ENCODE data around the gene NLRC5.

NLRC5 gene

GRCh38 chr16:57008440-57008839, 19.1 kb downstream of the NLRC5 start:
- H2AFZ ChIP-seq (ENCODE audit: low read depth, low read length, severe bottlenecking) = no peak overlapping the region
- H4K20me1 ChIP-seq (ENCODE audit: low read depth, low read length) = no peaks in the 10 kb centered on the region
- no peak overlapping the region for H3K4me2 ChIP-seq (ENCODE audit: low read depth, low read length, poor library complexity, severe bottlenecking)
- H3K27me3 ChIP-seq (ENCODE audit: low read length) = no peaks in the 10 kb centered on the region
- H3K36me3 ChIP-seq (ENCODE audit: low read length) = no peaks in the 10 kb centered on the region
- no peaks in the 10 kb centered on the region for H3F3A ChIP-seq (ENCODE audit: insufficient read depth)
- no peak for TF ChIP-seq EZH2phosphoT487 (conservative IDR thresholded peaks at IDR 0.05; ENCODE audit: low read length)
- H3K9me3 ChIP-seq (ENCODE audit: insufficient read depth, low read length) = no peaks in the 10 kb centered on the region
- no peak overlapping the region for H3K27ac ChIP-seq (ENCODE audit: low read depth, low read length)
- no peaks in the 10 kb centered on the region for H3K9me2 ChIP-seq (replicated peaks; ENCODE audit: insufficient read depth, low read length)
- no peak overlapping the region for H3K9ac ChIP-seq (ENCODE audit: low read length)
- no peak overlapping the region for H3K4me3 ChIP-seq (ENCODE audit: insufficient read depth, low read length, poor library complexity, severe bottlenecking)
- no peaks in the 10 kb centered on the region for H3K79me2 ChIP-seq (ENCODE audit: insufficient read depth, low read length)

GRCh38 chr16:57009643-57010170, 20.4 kb downstream of the NLRC5 start:
- no peak overlapping the region for H3K27ac ChIP-seq (ENCODE audit: low read depth, low read length)
- no peaks in the 10 kb centered on the region for H3K79me2 ChIP-seq (ENCODE audit: insufficient read depth, low read length)

GRCh38 chr16:57012353-57012752, 23.0 kb downstream of the NLRC5 start:
- Histone ChIP-seq H3K9me2 (replicated peaks; ENCODE audit: insufficient read depth, low read length) (no peaks in the 10 kb centered on the region), H3F3A (ENCODE audit: insufficient read depth) (no peaks in the 10 kb centered on the region), H3K4me3 (ENCODE audit: insufficient read depth, low read length, poor library complexity, severe bottlenecking) (no peak overlapping the region), H2AFZ (ENCODE audit: low read depth, low read length, severe bottlenecking) (no peak overlapping the region), H4K20me1 (ENCODE audit: low read depth, low read length) (no peaks in the 10 kb centered on the region), H3K9ac (ENCODE audit: low read length) (no peak overlapping the region), H3K36me3 (ENCODE audit: low read length) (no peaks in the 10 kb centered on the region), H3K27ac (ENCODE audit: low read depth, low read length) (no peak overlapping the region), H3K4me2 (ENCODE audit: low read depth, low read length, poor library complexity, severe bottlenecking) (no peak overlapping the region), H3K79me2 (ENCODE audit: insufficient read depth, low read length) (no peaks in the 10 kb centered on the region), H3K27me3 (ENCODE audit: low read length) (no peaks in the 10 kb centered on the region), H3K9me3 (ENCODE audit: insufficient read depth, low read length) (no peaks in the 10 kb centered on the region)
- no peak for TF ChIP-seq CTCF (IDR thresholded peaks at IDR 0.05; ENCODE audit: insufficient read depth, low read length, poor library complexity, severe bottlenecking)
- TF ChIP-seq EZH2phosphoT487 (conservative IDR thresholded peaks at IDR 0.05; ENCODE audit: low read length) = no peak

More at GRCh38 chr16:57009643-57010170, 20.4 kb downstream of the NLRC5 start:
- Histone ChIP-seq H3K4me2 (ENCODE audit: low read depth, low read length, poor library complexity, severe bottlenecking) (no peak overlapping the region), H3K27me3 (ENCODE audit: low read length) (no peaks in the 10 kb centered on the region), H3K9ac (ENCODE audit: low read length) (no peak overlapping the region), H3K4me3 (ENCODE audit: insufficient read depth, low read length, poor library complexity, severe bottlenecking) (no peak overlapping the region), H3K36me3 (ENCODE audit: low read length) (no peaks in the 10 kb centered on the region), H3K9me2 (replicated peaks; ENCODE audit: insufficient read depth, low read length) (no peaks in the 10 kb centered on the region), H3F3A (ENCODE audit: insufficient read depth) (no peaks in the 10 kb centered on the region), H2AFZ (ENCODE audit: low read depth, low read length, severe bottlenecking) (no peak overlapping the region), H3K9me3 (ENCODE audit: insufficient read depth, low read length) (no peaks in the 10 kb centered on the region), H4K20me1 (ENCODE audit: low read depth, low read length) (no peaks in the 10 kb centered on the region)
- TF ChIP-seq EZH2phosphoT487 (conservative IDR thresholded peaks at IDR 0.05; ENCODE audit: low read length) = no peak
- TF ChIP-seq CTCF (IDR thresholded peaks at IDR 0.05; ENCODE audit: insufficient read depth, low read length, poor library complexity, severe bottlenecking) = no peak

- H3K27ac ChIP-seq (ENCODE audit: low read depth, low read length) = no peak overlapping the region
- no peaks in the 10 kb centered on the region for H3K79me2 ChIP-seq (ENCODE audit: insufficient read depth, low read length)
- no peaks in the 10 kb centered on the region for H3K36me3 ChIP-seq (ENCODE audit: low read length)
- H3K9me2 ChIP-seq (replicated peaks; ENCODE audit: insufficient read depth, low read length) = no peaks in the 10 kb centered on the region
- H3K4me2 ChIP-seq (ENCODE audit: low read depth, low read length, poor library complexity, severe bottlenecking) = no peak overlapping the region
- no peak overlapping the region for H3K9ac ChIP-seq (ENCODE audit: low read length)
- H3K27me3 ChIP-seq (ENCODE audit: low read length) = no peaks in the 10 kb centered on the region
- H3K9me3 ChIP-seq (ENCODE audit: insufficient read depth, low read length) = no peaks in the 10 kb centered on the region
- no peak for TF ChIP-seq EZH2phosphoT487 (conservative IDR thresholded peaks at IDR 0.05; ENCODE audit: low read length)
- no peak for TF ChIP-seq CTCF (IDR thresholded peaks at IDR 0.05; ENCODE audit: insufficient read depth, low read length, poor library complexity, severe bottlenecking)
- no peak overlapping the region for H3K4me3 ChIP-seq (ENCODE audit: insufficient read depth, low read length, poor library complexity, severe bottlenecking)
- no peaks in the 10 kb centered on the region for H3F3A ChIP-seq (ENCODE audit: insufficient read depth)
- H2AFZ ChIP-seq (ENCODE audit: low read depth, low read length, severe bottlenecking) = no peak overlapping the region
- no peaks in the 10 kb centered on the region for H4K20me1 ChIP-seq (ENCODE audit: low read depth, low read length)
Observed at GRCh38 chr16:57013229-57013628, 23.9 kb downstream of the NLRC5 start.
